Right atrium auricular region (tissue), 2 donors: ENCODE results near the gene C1orf141. TPM values are rescaled to one million over a fixed set of nuclear protein-coding genes. Genes with fewer than 3 reads are reported as not detected.

Experiments used
- DNase-seq: peaks from one replicate; pipeline ENCODE4 v3.0.0-alpha.2; 2019; ENCODE audit warnings: low spot score
- H3K27ac ChIP-seq, 2 donors: fragments of 200-600 bp; sonication (generic); 1 replicate in 1 of 2; 2 replicates in 1 of 2; pipeline ENCODE4 v1.5.1; 2016 to 2019
- H3K27me3 ChIP-seq, 2 donors: fragments of 200-600 bp; sonication (generic); one replicate each; pipeline versions ENCODE4 v1.5.1 to v1.6.0; 2017 to 2019
- H3K36me3 ChIP-seq: fragments of 200-600 bp; sonication (generic); one replicate; pipeline ENCODE4 v1.5.1; 2016
- H3K4me1 ChIP-seq, 2 donors: fragments of 200-600 bp; sonication (generic); one replicate each; pipeline versions ENCODE4 v1.5.1 to v1.6.0; 2017 to 2019
- H3K4me3 ChIP-seq, 2 donors: fragments of 200-600 bp; sonication (generic); 1 replicate in 1 of 2; 2 replicates in 1 of 2; pipeline ENCODE4 v1.5.1; 2017 to 2019; ENCODE audit warnings: mild to moderate bottlenecking in 1 of 2, moderate library complexity in 1 of 2
- H3K9me3 ChIP-seq, 2 donors: fragments of 200-600 bp; sonication (generic); one replicate each; pipeline ENCODE4 v1.5.1; 2019
- total RNA-seq, 2 donors: library from RNA; depleted of rRNA; stranded (reverse); fragments of >200 nt; gene quantifications; one replicate each; pipeline ENCODE4 v1.1.0, GENCODE V29; 2016
- TF ChIP-seq, protein P1 (sequence below), 2 donors: fragments of 200-600 bp; sonication (generic); IDR thresholded peaks; one replicate each; pipeline ENCODE4 v1.5.1; 2019; ENCODE audit warnings: antibody characterized with exemption in 2 of 2

Gene C1orf141
- total RNA-seq, 2 donors from 2014 or later, result not detected

DNA sequence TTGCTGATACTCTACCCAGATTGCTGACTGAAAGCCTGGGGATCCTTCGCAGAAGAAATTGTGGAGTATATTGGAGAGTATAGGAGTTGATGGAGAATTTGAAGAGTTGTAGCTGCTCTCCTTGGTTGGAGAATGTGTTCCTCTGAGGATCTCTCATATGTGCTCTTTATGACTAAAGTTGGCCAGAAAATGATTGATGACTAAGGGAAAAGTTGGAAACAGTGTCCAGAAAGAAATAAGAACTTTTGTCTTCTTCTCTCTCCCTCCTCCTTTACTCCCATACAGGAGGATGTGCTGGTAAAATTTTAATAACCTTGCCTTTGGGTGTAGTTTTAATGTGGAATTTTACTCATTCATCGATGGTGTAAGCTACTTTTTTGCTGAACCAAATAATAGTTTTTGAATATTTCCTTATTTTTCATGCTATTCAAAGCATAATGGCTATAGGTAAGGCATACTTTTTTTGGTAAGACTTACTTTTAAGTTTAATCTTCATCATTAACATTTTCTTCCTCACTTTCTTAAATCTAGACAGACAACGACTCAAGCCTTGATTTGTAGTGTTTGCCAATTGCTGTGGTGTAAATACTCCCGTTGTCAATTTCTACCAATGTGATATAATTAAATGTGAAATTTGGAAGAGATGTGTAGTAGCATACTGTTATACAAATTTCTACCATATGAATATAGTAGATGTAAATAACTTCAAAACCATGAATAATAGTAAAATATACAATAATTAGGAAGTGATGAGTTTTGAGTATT lies 13.7 kb downstream of the C1orf141 start:
- no peaks in the 10 kb centered on the region for H3K36me3 ChIP-seq
- no peak overlapping the region for H3K4me3 ChIP-seq
- TF ChIP-seq, protein P1, sequence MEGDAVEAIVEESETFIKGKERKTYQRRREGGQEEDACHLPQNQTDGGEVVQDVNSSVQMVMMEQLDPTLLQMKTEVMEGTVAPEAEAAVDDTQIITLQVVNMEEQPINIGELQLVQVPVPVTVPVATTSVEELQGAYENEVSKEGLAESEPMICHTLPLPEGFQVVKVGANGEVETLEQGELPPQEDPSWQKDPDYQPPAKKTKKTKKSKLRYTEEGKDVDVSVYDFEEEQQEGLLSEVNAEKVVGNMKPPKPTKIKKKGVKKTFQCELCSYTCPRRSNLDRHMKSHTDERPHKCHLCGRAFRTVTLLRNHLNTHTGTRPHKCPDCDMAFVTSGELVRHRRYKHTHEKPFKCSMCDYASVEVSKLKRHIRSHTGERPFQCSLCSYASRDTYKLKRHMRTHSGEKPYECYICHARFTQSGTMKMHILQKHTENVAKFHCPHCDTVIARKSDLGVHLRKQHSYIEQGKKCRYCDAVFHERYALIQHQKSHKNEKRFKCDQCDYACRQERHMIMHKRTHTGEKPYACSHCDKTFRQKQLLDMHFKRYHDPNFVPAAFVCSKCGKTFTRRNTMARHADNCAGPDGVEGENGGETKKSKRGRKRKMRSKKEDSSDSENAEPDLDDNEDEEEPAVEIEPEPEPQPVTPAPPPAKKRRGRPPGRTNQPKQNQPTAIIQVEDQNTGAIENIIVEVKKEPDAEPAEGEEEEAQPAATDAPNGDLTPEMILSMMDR (IDR thresholded peaks at IDR 0.05), result no peak
- no peaks in the 10 kb centered on the region for H3K4me1 ChIP-seq
- no peak overlapping the region for H3K27ac ChIP-seq
- peaks cover 0 to 6% of the 10 kb centered on the region in 2 donors for H3K9me3 ChIP-seq
- no peak for DNase-seq
- H3K27me3 ChIP-seq, result no peaks in the 10 kb centered on the region

DNA sequence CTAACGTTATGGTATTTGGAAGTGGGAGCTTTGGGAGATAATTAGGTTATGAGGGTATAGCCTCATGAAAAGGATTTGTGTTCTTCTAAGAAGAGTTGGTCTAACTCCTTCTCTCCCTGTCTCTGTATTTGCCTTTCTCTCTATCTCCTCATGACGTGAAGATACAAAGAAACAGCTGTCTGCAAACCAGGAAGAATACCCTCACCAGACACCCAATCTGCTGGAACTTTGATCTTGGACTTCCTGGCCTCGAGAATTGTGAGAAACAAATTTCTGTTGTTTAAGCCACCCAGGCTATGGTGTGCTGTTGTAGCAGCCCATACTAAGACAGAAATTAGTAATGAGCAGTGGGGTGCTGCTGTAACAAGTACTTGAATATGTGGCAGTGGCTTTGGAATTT lies 16.1 kb downstream of the C1orf141 start:
- DNase-seq, result no peak
- Histone ChIP-seq H3K36me3 (no peaks in the 10 kb centered on the region), H3K9me3 (peaks cover 0 to 20% of the 10 kb centered on the region in 2 donors), H3K27me3 (no peaks in the 10 kb centered on the region), H3K27ac (no peak overlapping the region), H3K4me3 (no peak overlapping the region), H3K4me1 (no peaks in the 10 kb centered on the region)
- TF ChIP-seq, protein P1 (IDR thresholded peaks at IDR 0.05), result no peak

DNA sequence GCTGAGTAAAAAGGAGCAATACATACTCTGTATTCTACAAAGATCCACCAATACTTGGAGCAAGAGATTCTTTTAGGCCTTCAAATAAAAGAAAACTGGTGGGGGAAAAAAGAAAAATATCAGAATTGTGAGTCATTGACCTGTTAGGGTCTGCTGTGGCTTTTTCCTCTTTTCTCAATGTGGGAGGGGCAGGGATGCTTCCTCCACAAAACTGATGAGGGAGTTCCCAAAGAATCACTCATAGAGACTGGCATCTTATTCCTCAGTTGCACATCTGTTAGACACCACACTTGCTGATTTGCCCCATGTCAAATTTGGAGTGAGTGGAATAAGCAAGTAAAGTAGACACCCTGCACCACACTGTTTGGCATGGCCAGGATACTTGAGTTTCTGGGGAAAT lies 16.6 kb downstream of the C1orf141 start:
- peaks cover 0 to 24% of the 10 kb centered on the region in 2 donors for H3K9me3 ChIP-seq
- TF ChIP-seq, protein P1 (IDR thresholded peaks at IDR 0.05), result no peak
- no peaks in the 10 kb centered on the region for H3K27me3 ChIP-seq
- no peak for DNase-seq
- no peaks in the 10 kb centered on the region for H3K4me1 ChIP-seq
- H3K4me3 ChIP-seq, result no peak overlapping the region
- no peak overlapping the region for H3K27ac ChIP-seq
- no peaks in the 10 kb centered on the region for H3K36me3 ChIP-seq

DNA sequence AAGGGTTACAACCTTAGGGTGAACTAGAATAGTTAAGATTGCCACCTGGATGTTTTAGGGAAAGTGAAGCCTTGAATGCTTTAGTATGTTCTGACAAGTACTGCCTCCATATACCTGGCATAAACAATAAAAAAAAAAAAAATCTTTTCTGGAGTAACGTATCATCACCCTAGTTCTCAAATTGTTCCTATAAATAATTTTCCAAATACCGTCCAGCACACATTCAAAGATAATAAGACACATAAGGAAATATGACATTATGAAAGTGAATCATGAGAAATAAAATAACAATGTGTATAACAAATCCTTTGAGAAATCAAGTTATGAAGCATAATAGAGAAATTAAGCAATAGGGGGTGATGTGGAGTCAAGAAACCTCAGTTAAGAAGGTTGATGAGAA lies 20.6 kb downstream of the C1orf141 start:
- Histone ChIP-seq H3K36me3 (no peaks in the 10 kb centered on the region), H3K27me3 (no peaks in the 10 kb centered on the region), H3K4me1 (no peaks in the 10 kb centered on the region), H3K4me3 (no peak overlapping the region), H3K27ac (no peak overlapping the region), H3K9me3 (peaks cover 0 to 20% of the 10 kb centered on the region in 2 donors)
- no peak for DNase-seq
- TF ChIP-seq, protein P1 (IDR thresholded peaks at IDR 0.05), result no peak

DNA sequence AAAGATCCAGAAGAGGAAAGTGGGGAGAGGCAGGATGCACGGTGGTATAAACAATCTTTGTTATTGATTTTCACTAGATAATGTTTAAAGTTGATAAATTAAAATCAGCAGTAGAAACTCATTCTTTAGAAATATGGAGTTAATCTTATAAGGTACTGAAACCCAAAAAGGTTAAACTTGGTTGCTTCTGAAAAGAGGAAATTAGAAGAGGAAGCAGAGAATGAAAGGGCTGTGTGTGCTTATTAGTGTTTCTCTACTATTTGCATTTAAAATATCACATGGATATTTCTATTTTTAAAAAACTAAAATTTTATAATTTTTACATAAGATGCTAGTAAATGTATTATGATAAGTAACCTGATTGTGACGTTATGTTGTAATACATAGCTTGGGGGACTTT lies 24.4 kb downstream of the C1orf141 start:
- H3K36me3 ChIP-seq, result no peaks in the 10 kb centered on the region
- no peak for DNase-seq
- no peaks in the 10 kb centered on the region for H3K4me1 ChIP-seq
- H3K27ac ChIP-seq, result no peak overlapping the region
- no peak overlapping the region for H3K4me3 ChIP-seq
- no peaks in the 10 kb centered on the region for H3K27me3 ChIP-seq
- H3K9me3 ChIP-seq, result peaks cover 0 to 20% of the 10 kb centered on the region in 2 donors
- TF ChIP-seq, protein P1 (IDR thresholded peaks at IDR 0.05), result no peak

DNA sequence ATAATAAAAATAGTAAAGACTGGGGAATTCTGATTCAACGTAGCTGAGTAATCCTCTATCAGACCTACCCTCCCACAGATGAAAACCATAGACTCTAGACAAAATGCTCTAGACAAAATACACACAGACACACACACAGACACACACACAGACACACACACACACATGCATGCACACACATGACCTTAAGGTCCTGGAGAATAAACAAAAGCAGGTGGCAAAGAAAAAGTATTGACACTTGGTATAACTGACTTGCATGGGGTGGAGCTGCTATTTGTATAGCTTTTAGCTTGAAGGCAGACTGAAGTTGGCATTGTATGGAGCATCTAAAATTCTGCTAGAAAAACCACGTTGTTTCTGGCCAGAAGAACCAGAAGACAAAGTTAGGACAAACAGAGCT lies 29.3 kb downstream of the C1orf141 start:
- DNase-seq, result no peak
- no peaks in the 10 kb centered on the region for H3K27me3 ChIP-seq
- H3K27ac ChIP-seq, result no peak overlapping the region
- H3K4me3 ChIP-seq, result no peak overlapping the region
- H3K9me3 ChIP-seq, result no peaks in the 10 kb centered on the region
- no peaks in the 10 kb centered on the region for H3K36me3 ChIP-seq
- no peaks in the 10 kb centered on the region for H3K4me1 ChIP-seq
- TF ChIP-seq, protein P1 (IDR thresholded peaks at IDR 0.05), result no peak
